Keratinocyte (primary cell): ENCODE data around the gene PMEPA1. TPM values are rescaled to one million over a fixed set of nuclear protein-coding genes. Genes with fewer than 3 reads are reported as not detected.

Experiments used
- DNase-seq: peaks from one replicate; pipeline ENCODE4 v3.0.0-alpha.2; 2011; ENCODE audit warnings: low read depth, missing footprints, low spot score
- FAIRE-seq: peaks from 2 replicates; lab custom pipeline; 2011; peaks lifted over from hg19 to GRCh38; lab: Jason Lieb, UNC
- H2AFZ ChIP-seq: 2 replicates; pipeline ENCODE4 v1.6.0; 2012; ENCODE audit warnings: low read length, control low read depth, inconsistent platforms; ENCODE audit not compliant: control insufficient read depth
- H3K27ac ChIP-seq: 2 replicates; pipeline ENCODE4 v1.5.1; 2011; ENCODE audit warnings: low read length; ENCODE audit not compliant: control insufficient read depth, insufficient read depth
- H3K27me3 ChIP-seq: 3 replicates; pipeline ENCODE4 v1.6.0; 2011; ENCODE audit warnings: low read length; ENCODE audit not compliant: control insufficient read depth, insufficient read depth; ENCODE audit errors: extremely low read depth
- H3K36me3 ChIP-seq, 2 experiments: 2 replicates in 1 of 2; 3 replicates in 1 of 2; pipeline ENCODE4 v1.5.1; 2011; ENCODE audit warnings: low read length in 2 of 2, mild to moderate bottlenecking in 1 of 2; ENCODE audit not compliant: control insufficient read depth in 2 of 2, insufficient read depth in 2 of 2; ENCODE audit errors: extremely low read depth in 1 of 2
- H3K4me1 ChIP-seq: 3 replicates; pipeline ENCODE4 v1.5.1; 2011; ENCODE audit warnings: low read length; ENCODE audit not compliant: control insufficient read depth, insufficient read depth; ENCODE audit errors: extremely low read depth
- H3K4me2 ChIP-seq: 3 replicates; pipeline ENCODE4 v1.6.0; 2011; ENCODE audit warnings: low read depth, low read length; ENCODE audit not compliant: control insufficient read depth, insufficient read depth; ENCODE audit errors: extremely low read depth
- H3K4me3 ChIP-seq, 3 experiments: fragments of 200-600 bp in 1 of 3; sonication (generic) in 1 of 3; 2 replicates in 2 of 3; 3 replicates in 1 of 3; pipeline ENCODE4 v1.5.1; 2011 to 2016; ENCODE audit warnings: low read length in 3 of 3, mild to moderate bottlenecking in 3 of 3, control low read depth in 2 of 3, inconsistent platforms in 1 of 3, low read depth in 1 of 3, mixed read lengths in 1 of 3, mixed run types in 1 of 3, moderate library complexity in 1 of 3; ENCODE audit not compliant: control insufficient read depth in 2 of 3, insufficient read depth in 2 of 3; ENCODE audit errors: extremely low read depth in 1 of 3
- H3K79me2 ChIP-seq: 2 replicates; pipeline ENCODE4 v1.6.0; 2012; ENCODE audit warnings: low read length; ENCODE audit not compliant: control insufficient read depth, insufficient read depth
- H3K9ac ChIP-seq: 3 replicates; pipeline ENCODE4 v1.6.0; 2011; ENCODE audit warnings: low read length; ENCODE audit not compliant: control insufficient read depth, insufficient read depth; ENCODE audit errors: extremely low read depth
- H3K9me1 ChIP-seq: 3 replicates; pipeline ENCODE4 v1.6.0; 2011; ENCODE audit warnings: low read length; ENCODE audit not compliant: control insufficient read depth, insufficient read depth; ENCODE audit errors: extremely low read depth
- H3K9me3 ChIP-seq: 2 replicates; pipeline ENCODE4 v1.5.1; 2012; ENCODE audit warnings: low read depth, low read length; ENCODE audit not compliant: control insufficient read depth
- H4K20me1 ChIP-seq: 3 replicates; pipeline ENCODE4 v1.6.0; 2011; ENCODE audit warnings: low read length; ENCODE audit not compliant: control insufficient read depth, insufficient read depth; ENCODE audit errors: extremely low read depth
- EZH2 ChIP-seq: IDR thresholded peaks from one replicate; pipeline ENCODE4 v1.6.1; 2012; ENCODE audit warnings: inconsistent platforms, mild to moderate bottlenecking, low read length, moderate library complexity
- dilution Hi-C: fragments of 300-500 bp; cut with MboI; formaldehyde crosslinking; loops from one replicate; pipeline ENCODE4 v1.7.0; 2020; ENCODE audit warnings: low sequenced_read_pairs; ENCODE audit not compliant: extremely low pct_ligation_motif_present
- polyA plus RNA-seq, 5 experiments: library from polyadenylated mRNA; depleted of rRNA in 3 of 5; stranded (reverse) in 3 of 5; stranded (forward) in 1 of 5; unstranded in 1 of 5; fragments of >200 nt; gene quantifications; 1 replicate in 1 of 5; 2 replicates in 3 of 5; 3 replicates in 1 of 5; pipeline versions ENCODE4 v1.2.1 to v1.2.3, GENCODE V29; 2011 to 2012; ENCODE audit warnings: missing spikeins in 2 of 5, low read depth in 1 of 5, low replicate concordance in 1 of 5
- TF ChIP-seq, protein P1 (sequence below), 3 experiments: IDR thresholded peaks in 1 of 3; conservative IDR thresholded peaks in 1 of 3; optimal IDR thresholded peaks in 1 of 3; 2 replicates in 2 of 3; 3 replicates in 1 of 3; pipeline versions ENCODE3 to v1.5.1; 2011; ENCODE audit warnings: low read length in 3 of 3, mild to moderate bottlenecking in 3 of 3, moderate library complexity in 2 of 3, control low read depth in 1 of 3, inconsistent platforms in 1 of 3; ENCODE audit not compliant: insufficient read depth in 2 of 3; ENCODE audit errors: extremely low read depth in 1 of 3

Gene PMEPA1
- polyA plus RNA-seq, 1 donor (not counting 4 experiments of a cell fraction or from before 2014, with no cell fraction given): 29.0 TPM

- H4K20me1 ChIP-seq: peaks cover 4% of the 10 kb centered on the region
- TF ChIP-seq EZH2: no peak
- TF ChIP-seq, protein P1, sequence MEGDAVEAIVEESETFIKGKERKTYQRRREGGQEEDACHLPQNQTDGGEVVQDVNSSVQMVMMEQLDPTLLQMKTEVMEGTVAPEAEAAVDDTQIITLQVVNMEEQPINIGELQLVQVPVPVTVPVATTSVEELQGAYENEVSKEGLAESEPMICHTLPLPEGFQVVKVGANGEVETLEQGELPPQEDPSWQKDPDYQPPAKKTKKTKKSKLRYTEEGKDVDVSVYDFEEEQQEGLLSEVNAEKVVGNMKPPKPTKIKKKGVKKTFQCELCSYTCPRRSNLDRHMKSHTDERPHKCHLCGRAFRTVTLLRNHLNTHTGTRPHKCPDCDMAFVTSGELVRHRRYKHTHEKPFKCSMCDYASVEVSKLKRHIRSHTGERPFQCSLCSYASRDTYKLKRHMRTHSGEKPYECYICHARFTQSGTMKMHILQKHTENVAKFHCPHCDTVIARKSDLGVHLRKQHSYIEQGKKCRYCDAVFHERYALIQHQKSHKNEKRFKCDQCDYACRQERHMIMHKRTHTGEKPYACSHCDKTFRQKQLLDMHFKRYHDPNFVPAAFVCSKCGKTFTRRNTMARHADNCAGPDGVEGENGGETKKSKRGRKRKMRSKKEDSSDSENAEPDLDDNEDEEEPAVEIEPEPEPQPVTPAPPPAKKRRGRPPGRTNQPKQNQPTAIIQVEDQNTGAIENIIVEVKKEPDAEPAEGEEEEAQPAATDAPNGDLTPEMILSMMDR (optimal IDR thresholded peaks at IDR 0.05 in 1 of 3, IDR thresholded peaks at IDR 0.05 in 1 of 3, conservative IDR thresholded peaks at IDR 0.05 in 1 of 3; ENCODE audit: extremely low read depth in 1 of 3, insufficient read depth in 2 of 3, low read length in 3 of 3): no peak
- no peak overlapping the region for H3K4me3 ChIP-seq
- no peak overlapping the region for H3K9ac ChIP-seq
- no peaks in the 10 kb centered on the region for H3K9me3 ChIP-seq
- H3K4me2 ChIP-seq: no peak overlapping the region
- no peak overlapping the region for H3K27ac ChIP-seq
- H3K79me2 ChIP-seq: peaks cover 23% of the 10 kb centered on the region
- no peak overlapping the region for H2AFZ ChIP-seq
- peaks cover 51% of the 10 kb centered on the region for H3K4me1 ChIP-seq
- peaks cover 1 to 5% of the 10 kb centered on the region in 2 experiments for H3K36me3 ChIP-seq
- dilution Hi-C loops: no loop called here
- no peak for DNase-seq
- no peak for FAIRE-seq
- no peaks in the 10 kb centered on the region for H3K27me3 ChIP-seq
- no peaks in the 10 kb centered on the region for H3K9me1 ChIP-seq
Observed at GRCh38 chr20:57712341-57712740, 2.5 kb upstream of the PMEPA1 start.

DNA sequence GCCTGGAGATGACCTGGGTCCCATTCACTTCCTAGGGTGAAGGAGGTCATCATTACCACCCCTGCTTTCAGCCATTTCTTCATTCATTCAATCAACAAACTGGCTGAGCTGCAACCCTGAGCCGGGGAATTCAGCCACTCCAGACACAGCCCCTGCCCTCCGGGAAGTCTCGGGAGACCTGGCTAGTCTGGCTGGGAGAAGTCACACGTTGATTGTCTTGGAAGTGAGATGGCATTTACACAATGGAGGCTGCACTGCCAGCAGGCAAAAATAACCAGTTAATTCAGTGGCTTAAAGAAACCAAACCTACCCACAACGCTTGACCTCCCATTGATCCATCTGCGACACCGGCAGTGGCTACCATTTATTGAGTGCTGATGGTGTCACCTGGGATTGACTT, 2.0 kb upstream of the PMEPA1 start:
- FAIRE-seq (no peak), DNase-seq (no peak)
- TF ChIP-seq, protein P1 (optimal IDR thresholded peaks at IDR 0.05 in 1 of 3, IDR thresholded peaks at IDR 0.05 in 1 of 3, conservative IDR thresholded peaks at IDR 0.05 in 1 of 3; ENCODE audit: extremely low read depth in 1 of 3, insufficient read depth in 2 of 3, low read length in 3 of 3): no peak
- no peak for TF ChIP-seq EZH2
- Histone ChIP-seq H3K4me3 (no peak overlapping the region), H3K9me1 (no peaks in the 10 kb centered on the region), H3K79me2 (peaks cover 28% of the 10 kb centered on the region), H2AFZ (no peak overlapping the region), H3K27me3 (no peaks in the 10 kb centered on the region), H3K36me3 (peaks cover 1 to 5% of the 10 kb centered on the region in 2 experiments), H3K27ac (no peak overlapping the region), H3K9me3 (no peaks in the 10 kb centered on the region), H3K9ac (no peak overlapping the region), H3K4me1 (peaks cover 50% of the 10 kb centered on the region), H3K4me2 (no peak overlapping the region), H4K20me1 (peaks cover 7% of the 10 kb centered on the region)
- dilution Hi-C loops: no loop called here
